SK-N-SH (cell line): ENCODE measurements around the gene BRMS1. TPM values are rescaled to one million over a fixed set of nuclear protein-coding genes. Genes with fewer than 3 reads are reported as not detected.
"Not testable (repeated sequence)": the region's sequence is repeated elsewhere in the genome, so short reads cannot be mapped to it uniquely, and the experiment has no call there.

Source experiments
- CTCF ChIA-PET: fragments of 300-600, 350-600 bp; formaldehyde crosslinking; extraction: SDS; loops from one replicate; lab custom pipeline; 2021; lab: Yijun Ruan, JAX
- POLR2A ChIA-PET: fragments of 350-600 bp; sonication (Branson Sonifier 250); formaldehyde crosslinking; extraction: SDS; loops from one replicate; lab custom pipeline; 2020; ENCODE audit warnings: antibody characterized with exemption, inconsistent platforms; lab: Yijun Ruan, JAX
- DNase-seq: peaks from one replicate; pipeline ENCODE4 v3.0.0; 2012
- H2AFZ ChIP-seq: fragments of 200-600 bp; sonication (generic); 2 replicates; pipeline ENCODE4 v1.8.1; 2016; ENCODE audit warnings: antibody characterized with exemption, mild to moderate bottlenecking, low read depth
- H3F3A ChIP-seq: fragments of 200-600 bp; sonication (generic); replicated peaks from 2 replicates; pipeline ENCODE3; 2016; ENCODE audit warnings: antibody characterized with exemption, mild to moderate bottlenecking; ENCODE audit not compliant: insufficient read depth
- H3K27ac ChIP-seq, 2 experiments: fragments of 200-500 bp in 1 of 2; fragments of 200-600 bp in 1 of 2; sonication (Bioruptor generic) in 1 of 2; sonication (generic), shearing (Covaris generic) in 1 of 2; 2 replicates each; pipeline versions ENCODE4 v1.5.1 to v1.6.1; 2014 to 2016; ENCODE audit warnings: low read depth in 2 of 2, inconsistent platforms in 1 of 2, low read length in 1 of 2, mild to moderate bottlenecking in 1 of 2, mixed read lengths in 1 of 2
- H3K27me3 ChIP-seq: fragments of 200-600 bp; sonication (generic), shearing (Covaris generic); 2 replicates; pipeline ENCODE4 v1.6.1; 2016; ENCODE audit warnings: mixed run types; ENCODE audit not compliant: insufficient read depth
- H3K36me3 ChIP-seq, 2 experiments: fragments of 200-500 bp in 1 of 2; fragments of 200-600 bp in 1 of 2; sonication (Bioruptor generic) in 1 of 2; sonication (generic) in 1 of 2; replicated peaks in 1 of 2; 2 replicates each; pipeline versions ENCODE3 to v1.5.1; 2014 to 2016; ENCODE audit warnings: low read length in 1 of 2, mild to moderate bottlenecking in 1 of 2; ENCODE audit not compliant: insufficient read depth in 2 of 2, control insufficient read depth in 1 of 2
- H3K4me1 ChIP-seq, 2 experiments: fragments of 200-500 bp in 1 of 2; fragments of 200-600 bp in 1 of 2; sonication (Bioruptor generic) in 1 of 2; sonication (generic), shearing (Covaris generic) in 1 of 2; 2 replicates each; pipeline versions ENCODE4 v1.5.1 to v1.6.1; 2014 to 2016; ENCODE audit warnings: low read depth in 1 of 2, low read length in 1 of 2, mixed run types in 1 of 2; ENCODE audit not compliant: insufficient read depth in 2 of 2, control insufficient read depth in 1 of 2
- H3K4me2 ChIP-seq: fragments of 200-600 bp; sonication (generic), shearing (Covaris generic); 2 replicates; pipeline ENCODE4 v1.6.1; 2017; ENCODE audit warnings: mixed run types
- H3K4me3 ChIP-seq, 2 experiments: fragments of 200-500 bp in 1 of 2; fragments of 200-600 bp in 1 of 2; sonication (Bioruptor generic) in 1 of 2; sonication (generic), shearing (Covaris generic) in 1 of 2; 2 replicates each; pipeline versions ENCODE4 v1.5.1 to v1.8.1; 2014 to 2016; ENCODE audit warnings: low read depth in 2 of 2, inconsistent platforms in 1 of 2, low read length in 1 of 2, mild to moderate bottlenecking in 1 of 2, mixed read lengths in 1 of 2, moderate library complexity in 1 of 2
- H3K79me2 ChIP-seq: fragments of 200-600 bp; sonication (generic); 2 replicates; pipeline ENCODE4 v1.8.1; 2017; ENCODE audit warnings: mild to moderate bottlenecking; ENCODE audit not compliant: insufficient read depth
- H3K9ac ChIP-seq: fragments of 200-600 bp; sonication (generic); 2 replicates; pipeline ENCODE4 v1.6.1; 2017; ENCODE audit warnings: mixed run types
- H3K9me2 ChIP-seq: fragments of 200-600 bp; sonication (generic); 2 replicates; pipeline ENCODE4 v1.6.1; 2017; ENCODE audit warnings: mixed run types
- H3K9me3 ChIP-seq: fragments of 200-600 bp; sonication (generic); 2 replicates; pipeline ENCODE4 v1.6.1; 2017; ENCODE audit warnings: mixed run types, mild to moderate bottlenecking, moderate library complexity
- H4K20me1 ChIP-seq: fragments of 200-600 bp; sonication (generic); 2 replicates; pipeline ENCODE4 v1.6.1; 2017; ENCODE audit warnings: mild to moderate bottlenecking, mixed run types; ENCODE audit not compliant: insufficient read depth
- CHD2 ChIP-seq: fragments of 150-350 bp; IDR thresholded peaks from 2 replicates; pipeline ENCODE4 v1.6.1; 2018; ENCODE audit warnings: low read length; ENCODE audit not compliant: partially characterized antibody
- ELF1 ChIP-seq: IDR thresholded peaks from 2 replicates; pipeline ENCODE4 v1.4.0; 2012
- FOXJ3 ChIP-seq: sonication (generic); formaldehyde crosslinking; IDR thresholded peaks from 2 replicates; pipeline ENCODE4 v1.5.1; 2020; ENCODE audit warnings: mild to moderate bottlenecking, missing genetic modification reagents
- GATA2 ChIP-seq: sonication (generic); formaldehyde crosslinking; IDR thresholded peaks from 2 replicates; pipeline ENCODE4 v1.5.0; 2020; ENCODE audit warnings: mild to moderate bottlenecking, missing genetic modification reagents
- JUND ChIP-seq: IDR thresholded peaks from 2 replicates; pipeline ENCODE4 v1.4.0; 2012
- NRF1 ChIP-seq: IDR thresholded peaks from 2 replicates; pipeline ENCODE4 v1.6.1; 2012; ENCODE audit warnings: low read depth, mild to moderate bottlenecking, low read length
- PBX3 ChIP-seq: IDR thresholded peaks from 2 replicates; pipeline ENCODE4; 2012
- RCOR1 ChIP-seq: fragments of 150-350 bp; IDR thresholded peaks from 2 replicates; pipeline ENCODE4 v1.6.1; 2017; ENCODE audit warnings: antibody characterized with exemption, low read length
- RFX5 ChIP-seq: IDR thresholded peaks from 2 replicates; pipeline ENCODE4 v1.6.1; 2012; ENCODE audit warnings: mild to moderate bottlenecking, improper control_type of control experiment, low read length
- RXRA ChIP-seq: IDR thresholded peaks from 2 replicates; pipeline ENCODE4 v1.4.0; 2012; ENCODE audit warnings: low read depth, mild to moderate bottlenecking, borderline replicate concordance
- TEAD4 ChIP-seq: IDR thresholded peaks from 2 replicates; pipeline ENCODE4 v1.4.0; 2012; ENCODE audit warnings: mild to moderate bottlenecking, borderline replicate concordance; ENCODE audit not compliant: insufficient read depth
- USF1 ChIP-seq: IDR thresholded peaks from 2 replicates; pipeline ENCODE4 v1.4.0; 2012; ENCODE audit warnings: low read depth, borderline replicate concordance
- USF2 ChIP-seq: fragments of 150-350 bp; IDR thresholded peaks from 2 replicates; pipeline ENCODE4 v1.6.1; 2017; ENCODE audit warnings: antibody characterized with exemption, low read length, low read depth, borderline replicate concordance
- WGBS: methylation state at CpG from one replicate; pipeline ENCODE4 v1.1.6; 2017; ENCODE audit warnings: low lambda C conversion rate; 5-methylcytosine and 5-hydroxymethylcytosine counted together
- polyA plus RNA-seq, 3 experiments: library from polyadenylated mRNA; depleted of rRNA; stranded (reverse); fragments of >200 nt; gene quantifications; 2 replicates each; pipeline ENCODE4 v1.2.3, GENCODE V29; 2012
- TF ChIP-seq, protein P1 (sequence below): fragments of 150-350 bp; IDR thresholded peaks from 2 replicates; pipeline ENCODE4 v1.6.1; 2016; ENCODE audit warnings: mild to moderate bottlenecking, low read depth, low read length
- TF ChIP-seq, protein P2 (sequence below): IDR thresholded peaks from 2 replicates; pipeline ENCODE4 v1.6.1; 2012; ENCODE audit warnings: mild to moderate bottlenecking, low read depth, low read length, moderate library complexity

Gene BRMS1
- polyA plus RNA-seq, 1 of the 3 experiments (the other 2 are of a cell fraction) = 70.0 TPM

DNA sequence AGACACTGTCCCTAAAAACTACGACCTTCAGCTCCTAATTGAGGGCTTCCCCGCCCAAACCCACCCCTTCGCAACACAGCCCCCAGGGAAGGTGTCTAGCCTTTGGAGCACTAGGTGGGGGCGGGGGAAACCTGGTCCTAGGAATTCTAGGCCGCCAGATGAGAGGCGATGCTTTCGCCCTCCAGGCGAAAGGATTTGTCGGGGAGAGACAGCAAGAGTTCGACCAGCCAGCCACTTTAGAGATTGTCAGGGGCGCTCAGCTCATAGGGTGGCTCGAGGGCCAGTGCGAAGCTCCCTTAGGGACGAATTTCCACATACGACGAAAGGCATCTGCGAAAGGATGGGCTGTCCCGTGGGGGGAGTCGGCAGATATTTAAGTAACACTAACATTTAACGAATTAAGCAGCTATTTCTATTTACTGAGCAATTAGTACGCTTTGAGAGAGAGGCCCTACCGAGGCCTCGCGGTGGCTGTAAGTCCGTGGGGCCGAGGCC is 33.4 kb downstream of the BRMS1 start:
- ChIA-PET CTCF (interaction anchor here (0.6 to 12.4 kb wide), 37 partner anchors 11 to 175 kb away, joined by 3 to 280 read pairs (median 4); partner anchors contain the start of genes B4GAT1, BRMS1, CNIH2 and DPP3), POLR2A (interaction anchor here (0.6 to 3.1 kb wide), 9 partner anchors 11 to 194 kb away, joined by 3 to 33 read pairs (median 5); partner anchors contain the start of genes B4GAT1, BRMS1 and RIN1)
- Histone ChIP-seq H3K9me2 (no peaks in the 10 kb centered on the region), H3K4me3 (peak overlapping the region; percentile 59 to 70), H3K27ac (peak overlapping the region; percentile 94 to 96), H4K20me1 (no peaks in the 10 kb centered on the region), H3K36me3 (no peaks in the 10 kb centered on the region), H3K9ac (peak overlapping the region; percentile 68), H3F3A (peaks cover 15% of the 10 kb centered on the region), H3K9me3 (no peaks in the 10 kb centered on the region), H3K4me2 (peak overlapping the region; percentile 81), H3K4me1 (peaks cover 11 to 44% of the 10 kb centered on the region in 2 experiments; a peak in 2 of 4 replicates), H2AFZ (peak overlapping the region; percentile 88; the same call in 1 of the 2 replicates), H3K79me2 (no peaks in the 10 kb centered on the region), H3K27me3 (no peaks in the 10 kb centered on the region)
- no peak for DNase-seq
- no peak for TF ChIP-seq NRF1
- TF ChIP-seq TEAD4 = no peak
- TF ChIP-seq GATA2 (CRISPR knock-in tag) = no peak
- TF ChIP-seq RFX5 = no peak
- no peak for TF ChIP-seq RXRA
- TF ChIP-seq USF2 = no peak
- no peak for TF ChIP-seq ELF1
- no peak for TF ChIP-seq FOXJ3 (CRISPR knock-in tag)
- no peak for TF ChIP-seq CHD2
- no peak for TF ChIP-seq JUND
- TF ChIP-seq RCOR1 = no peak
- no peak for TF ChIP-seq USF1
- TF ChIP-seq PBX3 = no peak
- TF ChIP-seq, protein P1, sequence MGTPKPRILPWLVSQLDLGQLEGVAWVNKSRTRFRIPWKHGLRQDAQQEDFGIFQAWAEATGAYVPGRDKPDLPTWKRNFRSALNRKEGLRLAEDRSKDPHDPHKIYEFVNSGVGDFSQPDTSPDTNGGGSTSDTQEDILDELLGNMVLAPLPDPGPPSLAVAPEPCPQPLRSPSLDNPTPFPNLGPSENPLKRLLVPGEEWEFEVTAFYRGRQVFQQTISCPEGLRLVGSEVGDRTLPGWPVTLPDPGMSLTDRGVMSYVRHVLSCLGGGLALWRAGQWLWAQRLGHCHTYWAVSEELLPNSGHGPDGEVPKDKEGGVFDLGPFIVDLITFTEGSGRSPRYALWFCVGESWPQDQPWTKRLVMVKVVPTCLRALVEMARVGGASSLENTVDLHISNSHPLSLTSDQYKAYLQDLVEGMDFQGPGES = no peak
- TF ChIP-seq, protein P2, sequence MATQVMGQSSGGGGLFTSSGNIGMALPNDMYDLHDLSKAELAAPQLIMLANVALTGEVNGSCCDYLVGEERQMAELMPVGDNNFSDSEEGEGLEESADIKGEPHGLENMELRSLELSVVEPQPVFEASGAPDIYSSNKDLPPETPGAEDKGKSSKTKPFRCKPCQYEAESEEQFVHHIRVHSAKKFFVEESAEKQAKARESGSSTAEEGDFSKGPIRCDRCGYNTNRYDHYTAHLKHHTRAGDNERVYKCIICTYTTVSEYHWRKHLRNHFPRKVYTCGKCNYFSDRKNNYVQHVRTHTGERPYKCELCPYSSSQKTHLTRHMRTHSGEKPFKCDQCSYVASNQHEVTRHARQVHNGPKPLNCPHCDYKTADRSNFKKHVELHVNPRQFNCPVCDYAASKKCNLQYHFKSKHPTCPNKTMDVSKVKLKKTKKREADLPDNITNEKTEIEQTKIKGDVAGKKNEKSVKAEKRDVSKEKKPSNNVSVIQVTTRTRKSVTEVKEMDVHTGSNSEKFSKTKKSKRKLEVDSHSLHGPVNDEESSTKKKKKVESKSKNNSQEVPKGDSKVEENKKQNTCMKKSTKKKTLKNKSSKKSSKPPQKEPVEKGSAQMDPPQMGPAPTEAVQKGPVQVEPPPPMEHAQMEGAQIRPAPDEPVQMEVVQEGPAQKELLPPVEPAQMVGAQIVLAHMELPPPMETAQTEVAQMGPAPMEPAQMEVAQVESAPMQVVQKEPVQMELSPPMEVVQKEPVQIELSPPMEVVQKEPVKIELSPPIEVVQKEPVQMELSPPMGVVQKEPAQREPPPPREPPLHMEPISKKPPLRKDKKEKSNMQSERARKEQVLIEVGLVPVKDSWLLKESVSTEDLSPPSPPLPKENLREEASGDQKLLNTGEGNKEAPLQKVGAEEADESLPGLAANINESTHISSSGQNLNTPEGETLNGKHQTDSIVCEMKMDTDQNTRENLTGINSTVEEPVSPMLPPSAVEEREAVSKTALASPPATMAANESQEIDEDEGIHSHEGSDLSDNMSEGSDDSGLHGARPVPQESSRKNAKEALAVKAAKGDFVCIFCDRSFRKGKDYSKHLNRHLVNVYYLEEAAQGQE = no peak
- WGBS = 24% methylated on average over 23 of the region's 26 CpGs

- DNase-seq, H3K4me2 ChIP-seq, H3K4me3 ChIP-seq, H3K9me2 ChIP-seq, H3K27ac ChIP-seq, H2AFZ ChIP-seq, H3K36me3 ChIP-seq, H3K79me2 ChIP-seq, H3K9me3 ChIP-seq, H3K9ac ChIP-seq, H4K20me1 ChIP-seq, H3K27me3 ChIP-seq: not testable (repeated sequence)
- H3F3A ChIP-seq = peaks cover 15% of the 10 kb centered on the region
- 91% methylated on average over 18 of the region's 18 CpGs for WGBS
- ChIA-PET POLR2A (interaction anchor here (0.8 to 3.1 kb wide), 6 partner anchors 11 to 52 kb away, joined by 3 to 33 read pairs (median 6); partner anchors contain the start of gene RIN1), CTCF (interaction anchor here (0.6 to 12.4 kb wide), 37 partner anchors 11 to 174 kb away, joined by 3 to 280 read pairs (median 4); partner anchors contain the start of genes B4GAT1, BRMS1, CNIH2 and DPP3)
- peaks cover 11 to 38% of the 10 kb centered on the region in 2 experiments; a peak in 2 of 4 replicates for H3K4me1 ChIP-seq
Observed at GRCh38 chr11:66310803-66311440, 34.0 kb downstream of the BRMS1 start.
